Fibroblast of lung (primary cell): Measurements from ENCODE around the gene KIF17. TPM values are rescaled to one million over a fixed set of nuclear protein-coding genes. Genes with fewer than 3 reads are reported as not detected.
A peak's percentile ranks its signal among the peaks of the same experiment; 100 is the strongest.

Experiments used
- DNase-seq, 2 donors: peaks; one replicate each; pipeline versions ENCODE4 v3.0.0 to v3.0.0-alpha.2; 2010; ENCODE audit warnings: low read depth in 2 of 2
- H2AFZ ChIP-seq: 2 replicates; pipeline ENCODE4 v1.5.1; 2012; ENCODE audit warnings: low read length, control low read depth, inconsistent platforms
- H3K27ac ChIP-seq: 2 replicates; pipeline ENCODE4 v1.5.1; 2011; ENCODE audit warnings: low read length, control low read depth; ENCODE audit not compliant: insufficient read depth
- H3K27me3 ChIP-seq: 2 replicates; pipeline ENCODE4 v1.5.1; 2011; ENCODE audit warnings: mild to moderate bottlenecking, low read length; ENCODE audit not compliant: control insufficient read depth, insufficient read depth
- H3K36me3 ChIP-seq: 2 replicates; pipeline ENCODE4 v1.5.1; 2011; ENCODE audit warnings: low read length; ENCODE audit not compliant: control insufficient read depth, insufficient read depth
- H3K4me1 ChIP-seq: 2 replicates; pipeline ENCODE4 v1.5.1; 2011; ENCODE audit warnings: low read length; ENCODE audit not compliant: control insufficient read depth, insufficient read depth; ENCODE audit errors: extremely low read depth
- H3K4me2 ChIP-seq: 2 replicates; pipeline ENCODE4 v1.5.1; 2011; ENCODE audit warnings: low read length, control low read depth; ENCODE audit not compliant: insufficient read depth; ENCODE audit errors: extremely low read depth
- H3K4me3 ChIP-seq, 4 experiments: fragments of 200-600 bp in 1 of 4; sonication (generic) in 1 of 4; replicated peaks in 1 of 4; 2 replicates each; pipeline ENCODE4 v1.5.1; 2011 to 2016; ENCODE audit warnings: low read length in 4 of 4, low read depth in 3 of 4, mild to moderate bottlenecking in 3 of 4, control low read depth in 2 of 4, inconsistent platforms in 1 of 4, mixed read lengths in 1 of 4; ENCODE audit not compliant: insufficient read depth in 1 of 4; ENCODE audit errors: control extremely low read depth in 1 of 4
- H3K79me2 ChIP-seq: 2 replicates; pipeline ENCODE4 v1.5.1; 2012; ENCODE audit warnings: mild to moderate bottlenecking, low read length, inconsistent platforms; ENCODE audit not compliant: control insufficient read depth, insufficient read depth
- H3K9ac ChIP-seq: 2 replicates; pipeline ENCODE4 v1.5.1; 2011; ENCODE audit warnings: mild to moderate bottlenecking, low read length, control low read depth; ENCODE audit not compliant: insufficient read depth
- H3K9me3 ChIP-seq: 2 replicates; pipeline ENCODE4 v1.5.1; 2012; ENCODE audit warnings: low read depth, low read length; ENCODE audit not compliant: control insufficient read depth, insufficient read depth
- H4K20me1 ChIP-seq: 2 replicates; pipeline ENCODE4 v1.5.1; 2011; ENCODE audit warnings: low read length; ENCODE audit not compliant: control insufficient read depth, insufficient read depth; ENCODE audit errors: extremely low read depth
- EZH2 ChIP-seq: IDR thresholded peaks from 2 replicates; pipeline ENCODE4 v1.5.1; 2012; ENCODE audit warnings: low read length, control low read depth, mild to moderate bottlenecking; ENCODE audit errors: missing control alignments
- polyA plus RNA-seq, 2 donors: library from polyadenylated mRNA; depleted of rRNA in 1 of 2; stranded (reverse) in 1 of 2; unstranded in 1 of 2; fragments of >200 nt; gene quantifications; 2 replicates each; pipeline ENCODE4 v1.2.1, GENCODE V29; 2011 to 2012; ENCODE audit warnings: missing spikeins in 1 of 2
- total RNA-seq: library from RNA; depleted of rRNA; stranded (reverse); fragments of >200 nt; gene quantifications from 2 replicates; pipeline ENCODE4 v1.2.1, GENCODE V29; 2014
- TF ChIP-seq, protein P1 (sequence below), 2 donors: IDR thresholded peaks in 1 of 2; conservative IDR thresholded peaks in 1 of 2; 1 replicate in 1 of 2; 2 replicates in 1 of 2; pipeline ENCODE4 v1.5.1; 2011 to 2012; ENCODE audit warnings: low read length in 2 of 2, control low read depth in 1 of 2, inconsistent platforms in 1 of 2, low read depth in 1 of 2, mild to moderate bottlenecking in 1 of 2

The KIF17 gene
- total and polyA plus RNA-seq, 2 donors (not counting 1 experiment from before 2014, with no cell fraction given), result 1.8 to 3.0 TPM

DNA sequence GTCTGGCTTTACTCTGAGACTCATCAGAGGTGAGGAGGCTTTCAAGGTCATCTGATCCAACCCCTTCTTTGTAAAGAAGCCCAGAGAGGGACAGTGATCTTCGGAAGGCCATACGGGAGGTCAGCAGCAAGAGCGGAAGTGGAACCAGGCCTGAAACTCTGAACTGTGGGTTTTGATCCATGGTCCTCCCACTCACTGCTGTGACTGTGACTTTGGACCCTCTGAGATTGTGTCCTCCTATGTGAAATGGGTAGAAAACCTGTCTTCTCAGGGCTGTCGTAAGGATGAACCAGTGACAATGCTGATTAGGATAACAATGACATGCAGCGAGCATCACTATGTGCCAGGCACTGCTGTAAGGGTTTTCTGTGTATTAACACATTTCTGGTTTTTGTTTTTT, 46.9 kb downstream of the KIF17 start:
- H3K36me3 ChIP-seq, result no peaks in the 10 kb centered on the region
- no peak overlapping the region for H3K9ac ChIP-seq
- no peak overlapping the region for H3K4me3 ChIP-seq
- no peaks in the 10 kb centered on the region for H4K20me1 ChIP-seq
- no peaks in the 10 kb centered on the region for H3K79me2 ChIP-seq
- H3K27ac ChIP-seq, result no peak overlapping the region
- DNase-seq, result no peak
- H3K4me1 ChIP-seq, result no peaks in the 10 kb centered on the region
- no peaks in the 10 kb centered on the region for H3K9me3 ChIP-seq
- H3K27me3 ChIP-seq, result no peaks in the 10 kb centered on the region
- H3K4me2 ChIP-seq, result no peak overlapping the region
- H2AFZ ChIP-seq, result no peak overlapping the region
- TF ChIP-seq EZH2, result no peak
- TF ChIP-seq, protein P1, sequence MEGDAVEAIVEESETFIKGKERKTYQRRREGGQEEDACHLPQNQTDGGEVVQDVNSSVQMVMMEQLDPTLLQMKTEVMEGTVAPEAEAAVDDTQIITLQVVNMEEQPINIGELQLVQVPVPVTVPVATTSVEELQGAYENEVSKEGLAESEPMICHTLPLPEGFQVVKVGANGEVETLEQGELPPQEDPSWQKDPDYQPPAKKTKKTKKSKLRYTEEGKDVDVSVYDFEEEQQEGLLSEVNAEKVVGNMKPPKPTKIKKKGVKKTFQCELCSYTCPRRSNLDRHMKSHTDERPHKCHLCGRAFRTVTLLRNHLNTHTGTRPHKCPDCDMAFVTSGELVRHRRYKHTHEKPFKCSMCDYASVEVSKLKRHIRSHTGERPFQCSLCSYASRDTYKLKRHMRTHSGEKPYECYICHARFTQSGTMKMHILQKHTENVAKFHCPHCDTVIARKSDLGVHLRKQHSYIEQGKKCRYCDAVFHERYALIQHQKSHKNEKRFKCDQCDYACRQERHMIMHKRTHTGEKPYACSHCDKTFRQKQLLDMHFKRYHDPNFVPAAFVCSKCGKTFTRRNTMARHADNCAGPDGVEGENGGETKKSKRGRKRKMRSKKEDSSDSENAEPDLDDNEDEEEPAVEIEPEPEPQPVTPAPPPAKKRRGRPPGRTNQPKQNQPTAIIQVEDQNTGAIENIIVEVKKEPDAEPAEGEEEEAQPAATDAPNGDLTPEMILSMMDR (conservative IDR thresholded peaks at IDR 0.05 in 1 of 2, IDR thresholded peaks at IDR 0.05 in 1 of 2; ENCODE audit: low read depth in 1 of 2, low read length in 2 of 2), result no peak

DNA sequence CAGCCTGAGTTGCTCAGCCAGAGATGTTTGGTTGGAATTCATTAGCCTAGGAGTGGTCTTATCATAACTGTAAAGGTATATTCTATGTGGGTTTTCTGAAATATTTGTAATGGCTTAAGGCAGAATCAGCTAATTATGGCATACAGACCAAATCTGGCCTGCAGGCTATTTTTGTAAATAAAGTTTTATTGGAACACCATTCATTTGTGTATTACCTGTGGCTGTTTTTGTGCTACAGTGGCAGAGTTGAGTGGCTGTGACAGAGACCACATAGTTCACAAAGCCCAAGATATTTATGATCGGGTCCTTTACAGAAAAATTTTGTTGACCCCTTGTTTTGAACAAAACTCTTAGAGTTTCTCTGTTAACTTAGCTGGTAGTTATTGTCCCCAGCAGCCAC, 49.2 kb downstream of the KIF17 start:
- H3K9me3 ChIP-seq, result no peaks in the 10 kb centered on the region
- no peak overlapping the region for H3K9ac ChIP-seq
- H3K4me3 ChIP-seq, result no peak overlapping the region
- H3K27ac ChIP-seq, result no peak overlapping the region
- H3K4me1 ChIP-seq, result no peaks in the 10 kb centered on the region
- no peaks in the 10 kb centered on the region for H3K79me2 ChIP-seq
- no peak for DNase-seq
- H3K4me2 ChIP-seq, result no peak overlapping the region
- no peak overlapping the region for H2AFZ ChIP-seq
- no peak for TF ChIP-seq EZH2
- TF ChIP-seq, protein P1 (conservative IDR thresholded peaks at IDR 0.05 in 1 of 2, IDR thresholded peaks at IDR 0.05 in 1 of 2; ENCODE audit: low read depth in 1 of 2, low read length in 2 of 2), result no peak
- H3K36me3 ChIP-seq, result no peaks in the 10 kb centered on the region
- no peaks in the 10 kb centered on the region for H3K27me3 ChIP-seq
- H4K20me1 ChIP-seq, result no peaks in the 10 kb centered on the region

DNA sequence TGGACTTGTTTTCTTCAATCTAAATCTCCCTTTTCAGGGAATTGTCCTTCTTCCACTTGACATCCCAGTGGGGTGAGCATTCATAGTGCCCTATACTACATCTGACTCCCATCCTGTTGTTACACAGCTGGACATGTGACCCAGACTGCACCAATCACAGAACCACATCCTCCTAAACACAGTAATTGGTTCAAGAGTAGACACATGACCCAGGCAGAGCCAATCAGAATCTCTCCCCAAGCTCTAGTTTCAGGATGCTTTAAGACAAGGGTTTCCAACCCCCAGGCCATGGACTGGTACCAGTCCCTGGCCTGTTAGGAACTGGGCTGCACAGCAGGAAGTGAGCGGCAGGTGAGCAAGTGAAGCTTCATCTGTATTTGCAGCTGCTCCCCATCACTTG, 51.0 kb downstream of the KIF17 start:
- H3K9ac ChIP-seq, result no peak overlapping the region
- H3K4me3 ChIP-seq, result no peak overlapping the region
- no peak overlapping the region for H3K4me2 ChIP-seq
- H3K27me3 ChIP-seq, result no peaks in the 10 kb centered on the region
- H4K20me1 ChIP-seq, result no peaks in the 10 kb centered on the region
- DNase-seq, result peak in 1 of 2 donors; percentile 6
- H3K4me1 ChIP-seq, result no peaks in the 10 kb centered on the region
- no peaks in the 10 kb centered on the region for H3K9me3 ChIP-seq
- H3K27ac ChIP-seq, result no peak overlapping the region
- no peak overlapping the region for H2AFZ ChIP-seq
- H3K79me2 ChIP-seq, result no peaks in the 10 kb centered on the region
- no peaks in the 10 kb centered on the region for H3K36me3 ChIP-seq
- TF ChIP-seq, protein P1 (conservative IDR thresholded peaks at IDR 0.05 in 1 of 2, IDR thresholded peaks at IDR 0.05 in 1 of 2; ENCODE audit: low read depth in 1 of 2, low read length in 2 of 2), result no peak
- no peak for TF ChIP-seq EZH2
